ENCODE data around the gene CD38.

GRCh38 chr4:15765910-15766697 is 12.0 kb upstream of the CD38 start:
- TF ChIP-seq CTCF (IDR thresholded peaks at IDR 0.05; ENCODE audit: poor library complexity, severe bottlenecking), result no peak
- no peak for TF ChIP-seq POLR2AphosphoS5 (IDR thresholded peaks at IDR 0.05)
- TF ChIP-seq, protein P1, sequence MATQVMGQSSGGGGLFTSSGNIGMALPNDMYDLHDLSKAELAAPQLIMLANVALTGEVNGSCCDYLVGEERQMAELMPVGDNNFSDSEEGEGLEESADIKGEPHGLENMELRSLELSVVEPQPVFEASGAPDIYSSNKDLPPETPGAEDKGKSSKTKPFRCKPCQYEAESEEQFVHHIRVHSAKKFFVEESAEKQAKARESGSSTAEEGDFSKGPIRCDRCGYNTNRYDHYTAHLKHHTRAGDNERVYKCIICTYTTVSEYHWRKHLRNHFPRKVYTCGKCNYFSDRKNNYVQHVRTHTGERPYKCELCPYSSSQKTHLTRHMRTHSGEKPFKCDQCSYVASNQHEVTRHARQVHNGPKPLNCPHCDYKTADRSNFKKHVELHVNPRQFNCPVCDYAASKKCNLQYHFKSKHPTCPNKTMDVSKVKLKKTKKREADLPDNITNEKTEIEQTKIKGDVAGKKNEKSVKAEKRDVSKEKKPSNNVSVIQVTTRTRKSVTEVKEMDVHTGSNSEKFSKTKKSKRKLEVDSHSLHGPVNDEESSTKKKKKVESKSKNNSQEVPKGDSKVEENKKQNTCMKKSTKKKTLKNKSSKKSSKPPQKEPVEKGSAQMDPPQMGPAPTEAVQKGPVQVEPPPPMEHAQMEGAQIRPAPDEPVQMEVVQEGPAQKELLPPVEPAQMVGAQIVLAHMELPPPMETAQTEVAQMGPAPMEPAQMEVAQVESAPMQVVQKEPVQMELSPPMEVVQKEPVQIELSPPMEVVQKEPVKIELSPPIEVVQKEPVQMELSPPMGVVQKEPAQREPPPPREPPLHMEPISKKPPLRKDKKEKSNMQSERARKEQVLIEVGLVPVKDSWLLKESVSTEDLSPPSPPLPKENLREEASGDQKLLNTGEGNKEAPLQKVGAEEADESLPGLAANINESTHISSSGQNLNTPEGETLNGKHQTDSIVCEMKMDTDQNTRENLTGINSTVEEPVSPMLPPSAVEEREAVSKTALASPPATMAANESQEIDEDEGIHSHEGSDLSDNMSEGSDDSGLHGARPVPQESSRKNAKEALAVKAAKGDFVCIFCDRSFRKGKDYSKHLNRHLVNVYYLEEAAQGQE (IDR thresholded peaks at IDR 0.05; ENCODE audit: borderline replicate concordance), result no peak
- TF ChIP-seq EZH2 (IDR thresholded peaks at IDR 0.05; ENCODE audit: borderline replicate concordance, insufficient read depth, low read length, poor library complexity, severe bottlenecking), result no peak
- no peak for TF ChIP-seq SMC3 (conservative IDR thresholded peaks at IDR 0.05; ENCODE audit: poor library complexity)
- no peak for TF ChIP-seq TAF1 (IDR thresholded peaks at IDR 0.05; ENCODE audit: low read depth)
- TF ChIP-seq RAD21 (conservative IDR thresholded peaks at IDR 0.05), result no peak
- no peak for TF ChIP-seq MXI1 (conservative IDR thresholded peaks at IDR 0.05; ENCODE audit: poor library complexity, severe bottlenecking)

All from neural cell (in vitro differentiated cells).